Astrocyte (in vitro differentiated cells and primary cell): Measurements from ENCODE around the gene EZH1.

ENCODE experiments used
- EZH2 ChIP-seq: IDR thresholded peaks from 2 replicates; pipeline ENCODE4 v1.6.1; 2012; ENCODE audit warnings: mild to moderate bottlenecking, low read length, inconsistent platforms; ENCODE audit not compliant: insufficient read depth
- TF ChIP-seq, protein P1 (sequence below): IDR thresholded peaks from 2 replicates; pipeline ENCODE4 v1.5.1; 2011; ENCODE audit warnings: low read depth, mild to moderate bottlenecking, inconsistent platforms, low read length, moderate library complexity; ENCODE audit not compliant: insufficient read depth

DNA sequence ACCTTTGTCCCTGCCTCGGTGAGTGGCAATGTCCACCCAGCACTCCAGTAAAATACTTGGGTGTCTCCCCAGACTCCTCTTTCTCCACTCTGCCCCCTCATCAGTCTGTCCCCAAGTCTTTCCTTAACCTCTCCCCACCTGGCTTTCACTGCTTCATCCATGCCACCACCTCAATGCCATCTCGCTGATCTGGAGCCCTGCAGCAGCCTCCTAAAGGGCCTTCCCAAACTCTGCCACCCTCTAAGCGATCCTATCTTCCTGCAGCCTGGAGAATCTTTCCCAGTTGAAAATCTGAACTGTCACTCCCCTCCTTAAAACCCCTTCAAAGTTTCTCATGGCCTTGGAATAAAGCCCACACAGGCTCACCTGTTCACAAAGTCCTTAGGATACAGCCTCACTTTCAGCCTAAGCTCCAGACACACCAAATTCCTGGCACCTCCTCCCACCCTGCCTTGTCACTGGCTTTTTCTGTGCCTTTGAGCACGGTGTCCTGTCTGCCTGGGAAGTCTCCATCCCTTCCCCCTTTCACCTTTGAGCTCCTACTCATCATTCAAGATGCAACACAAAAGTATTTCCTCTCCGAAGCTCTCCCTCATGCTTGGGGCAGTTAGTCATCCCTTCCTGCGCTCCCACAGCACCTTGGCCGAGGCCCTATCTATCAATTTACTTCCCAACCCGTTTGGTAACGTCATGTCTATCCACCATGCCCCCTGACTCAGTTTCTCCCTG lies 38.4 kb upstream of the EZH1 start:
- TF ChIP-seq, protein P1, sequence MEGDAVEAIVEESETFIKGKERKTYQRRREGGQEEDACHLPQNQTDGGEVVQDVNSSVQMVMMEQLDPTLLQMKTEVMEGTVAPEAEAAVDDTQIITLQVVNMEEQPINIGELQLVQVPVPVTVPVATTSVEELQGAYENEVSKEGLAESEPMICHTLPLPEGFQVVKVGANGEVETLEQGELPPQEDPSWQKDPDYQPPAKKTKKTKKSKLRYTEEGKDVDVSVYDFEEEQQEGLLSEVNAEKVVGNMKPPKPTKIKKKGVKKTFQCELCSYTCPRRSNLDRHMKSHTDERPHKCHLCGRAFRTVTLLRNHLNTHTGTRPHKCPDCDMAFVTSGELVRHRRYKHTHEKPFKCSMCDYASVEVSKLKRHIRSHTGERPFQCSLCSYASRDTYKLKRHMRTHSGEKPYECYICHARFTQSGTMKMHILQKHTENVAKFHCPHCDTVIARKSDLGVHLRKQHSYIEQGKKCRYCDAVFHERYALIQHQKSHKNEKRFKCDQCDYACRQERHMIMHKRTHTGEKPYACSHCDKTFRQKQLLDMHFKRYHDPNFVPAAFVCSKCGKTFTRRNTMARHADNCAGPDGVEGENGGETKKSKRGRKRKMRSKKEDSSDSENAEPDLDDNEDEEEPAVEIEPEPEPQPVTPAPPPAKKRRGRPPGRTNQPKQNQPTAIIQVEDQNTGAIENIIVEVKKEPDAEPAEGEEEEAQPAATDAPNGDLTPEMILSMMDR = no peak
- no peak for TF ChIP-seq EZH2
